Endodermal cell (in vitro differentiated cells): Measurements from ENCODE around the gene KCNQ5. TPM values are rescaled to one million over a fixed set of nuclear protein-coding genes. Genes with fewer than 3 reads are reported as not detected.

Experiments
- DNase-seq: peaks from one replicate; pipeline ENCODE4 v3.0.0-alpha.2; 2017
- H3K27ac ChIP-seq: 2 replicates; pipeline ENCODE4 v1.5.1; 2013; ENCODE audit warnings: mild to moderate bottlenecking, low read depth, low read length, moderate library complexity
- H3K27me3 ChIP-seq: 2 replicates; pipeline ENCODE4 v1.6.1; 2013; ENCODE audit warnings: mild to moderate bottlenecking, low read length, moderate library complexity; ENCODE audit not compliant: insufficient read depth, control insufficient read depth, poor library complexity, severe bottlenecking
- H3K36me3 ChIP-seq: 2 replicates; pipeline ENCODE4 v1.7.0; 2013; ENCODE audit warnings: mild to moderate bottlenecking, low read length, moderate library complexity; ENCODE audit not compliant: control insufficient read depth, insufficient read depth
- H3K4me1 ChIP-seq: one replicate; pipeline ENCODE4 v1.7.0; 2013; ENCODE audit warnings: low read length; ENCODE audit not compliant: control insufficient read depth, insufficient read depth
- H3K4me3 ChIP-seq: 2 replicates; pipeline ENCODE4 v1.5.1; 2013; ENCODE audit warnings: mild to moderate bottlenecking, low read length, moderate library complexity
- H3K9ac ChIP-seq: 2 replicates; pipeline ENCODE4 v1.6.1; 2013; ENCODE audit warnings: mild to moderate bottlenecking, low read length, moderate library complexity; ENCODE audit not compliant: poor library complexity, severe bottlenecking; ENCODE audit errors: extremely low read depth
- H3K9me3 ChIP-seq: 2 replicates; pipeline ENCODE4 v1.6.1; 2013; ENCODE audit warnings: mild to moderate bottlenecking, low read length, moderate library complexity; ENCODE audit not compliant: control insufficient read depth
- H3K27ac Mint-ChIP-seq: 2 replicates; pipeline ENCODE4 v1.8.0; 2020; ENCODE audit warnings: mixed read lengths
- H3K27me3 Mint-ChIP-seq: 2 replicates; pipeline ENCODE4 v1.8.0; 2021; ENCODE audit warnings: mild to moderate bottlenecking, mixed read lengths; ENCODE audit not compliant: insufficient read depth
- H3K36me3 Mint-ChIP-seq: 2 replicates; pipeline ENCODE4 v1.8.0; 2020; ENCODE audit warnings: low read depth, mixed read lengths
- H3K4me1 Mint-ChIP-seq: 2 replicates; pipeline ENCODE4 v1.8.0; 2020; ENCODE audit warnings: mixed read lengths
- H3K4me3 Mint-ChIP-seq: 2 replicates; pipeline ENCODE4 v1.8.0; 2020; ENCODE audit warnings: mild to moderate bottlenecking, moderate library complexity, mixed read lengths
- H3K9me3 Mint-ChIP-seq: 2 replicates; pipeline ENCODE4 v1.8.0; 2020; ENCODE audit warnings: mild to moderate bottlenecking, mixed read lengths
- CTCF ChIP-seq: fragments of 200-600 bp; sonication (generic); conservative IDR thresholded peaks from 2 replicates; pipeline ENCODE4 v1.5.0; 2021; ENCODE audit warnings: antibody characterized with exemption, mild to moderate bottlenecking
- WGBS, 2 experiments: methylation state at CpG; one replicate each; pipeline versions ENCODE4 v1.1.5 to v1.1.7; 2013; ENCODE audit warnings: missing lambda C conversion rate in 2 of 2, mixed read lengths in 1 of 2; ENCODE audit not compliant: insufficient coverage in 1 of 2, insufficient read length in 1 of 2; 5-methylcytosine and 5-hydroxymethylcytosine counted together
- total RNA-seq, 2 donors: library from RNA; stranded (reverse); fragmentation: NEBNext Ultra II Directional in 1 of 2; extraction: Animal tissue kit (Norgen Biotek cat#: 25700) in 1 of 2; gene quantifications; 2 replicates in 1 of 2; 3 replicates in 1 of 2; pipeline ENCODE4 v1.2.1, GENCODE V29; 2021

Gene KCNQ5
- total RNA-seq, 2 donors from 2014 or later, result 2.4 to 8.3 TPM

- Histone ChIP-seq H3K4me3 (no peak overlapping the region), H3K9me3 (no peaks in the 10 kb centered on the region), H3K4me1 (no peaks in the 10 kb centered on the region), H3K36me3 (no peaks in the 10 kb centered on the region), H3K27me3 (no peaks in the 10 kb centered on the region), H3K9ac (no peak overlapping the region), H3K27ac (no peak overlapping the region)
- H3K36me3 Mint-ChIP-seq, result no peaks in the 10 kb centered on the region
- H3K4me1 Mint-ChIP-seq, result no peaks in the 10 kb centered on the region
- no peaks in the 10 kb centered on the region for H3K27me3 Mint-ChIP-seq
- H3K9me3 Mint-ChIP-seq, result no peaks in the 10 kb centered on the region
- H3K27ac Mint-ChIP-seq, result no peak overlapping the region
- DNase-seq, result no peak
- no peak for TF ChIP-seq CTCF
- no peak overlapping the region for H3K4me3 Mint-ChIP-seq
- WGBS, 2 experiments, result 90 to 92% methylated on average over 1 to 3 of the region's 3 CpGs
Observed at GRCh38 chr6:73011945-73012344, 390.1 kb downstream of the KCNQ5 start.

- Histone ChIP-seq H3K27me3 (no peaks in the 10 kb centered on the region), H3K9me3 (no peaks in the 10 kb centered on the region), H3K4me3 (no peak overlapping the region), H3K9ac (no peak overlapping the region), H3K36me3 (no peaks in the 10 kb centered on the region), H3K27ac (no peak overlapping the region), H3K4me1 (no peaks in the 10 kb centered on the region)
- no peak for DNase-seq
- Mint-ChIP-seq H3K36me3 (no peaks in the 10 kb centered on the region), H3K27me3 (no peaks in the 10 kb centered on the region), H3K4me3 (no peak overlapping the region), H3K4me1 (no peaks in the 10 kb centered on the region), H3K9me3 (no peaks in the 10 kb centered on the region), H3K27ac (no peak overlapping the region)
- no peak for TF ChIP-seq CTCF
- WGBS, 2 experiments, result 92% methylated on average over 2 of the region's 2 CpGs; no CpG with 5 or more reads in 1 of the 2 experiments
Observed at GRCh38 chr6:73017476-73017875, 395.6 kb downstream of the KCNQ5 start.

- H3K4me3 ChIP-seq, result no peak overlapping the region
- H3K27me3 ChIP-seq, result no peaks in the 10 kb centered on the region
- no peak overlapping the region for H3K9ac ChIP-seq
- TF ChIP-seq CTCF, result no peak
- H3K27me3 Mint-ChIP-seq, result peaks cover 1% of the 10 kb centered on the region
- no peaks in the 10 kb centered on the region for H3K36me3 ChIP-seq
- no peak overlapping the region for H3K4me3 Mint-ChIP-seq
- no peaks in the 10 kb centered on the region for H3K4me1 ChIP-seq
- WGBS, 2 experiments, result 79% methylated on average over 1 of the region's 1 CpG; no CpG with 5 or more reads in 1 of the 2 experiments
- no peaks in the 10 kb centered on the region for H3K9me3 Mint-ChIP-seq
- no peaks in the 10 kb centered on the region for H3K9me3 ChIP-seq
- no peaks in the 10 kb centered on the region for H3K36me3 Mint-ChIP-seq
- no peak for DNase-seq
- H3K27ac Mint-ChIP-seq, result no peak overlapping the region
- H3K27ac ChIP-seq, result no peak overlapping the region
- peaks cover 9% of the 10 kb centered on the region for H3K4me1 Mint-ChIP-seq
Observed at GRCh38 chr6:73024598-73024997, 402.7 kb downstream of the KCNQ5 start.
